GM20000 (cell line): ENCODE data around the gene EML6.

Experiments used
- DNase-seq: peaks from one replicate; pipeline ENCODE4 v3.0.0; 2012; ENCODE audit warnings: low spot score
- CTCF ChIP-seq: IDR thresholded peaks from 2 replicates; pipeline ENCODE4 v1.5.1; 2012; ENCODE audit warnings: mild to moderate bottlenecking, control low read depth; ENCODE audit errors: extremely low read depth, missing control alignments

Gene EML6

GRCh38 chr2:55000341-55000740 is 276.9 kb downstream of the EML6 start:
- TF ChIP-seq CTCF = no peak

GRCh38 chr2:55001716-55002115 is 278.3 kb downstream of the EML6 start:
- TF ChIP-seq CTCF = no peak

More at GRCh38 chr2:55000341-55000740, 276.9 kb downstream of the EML6 start:
- DNase-seq = no peak

DNA sequence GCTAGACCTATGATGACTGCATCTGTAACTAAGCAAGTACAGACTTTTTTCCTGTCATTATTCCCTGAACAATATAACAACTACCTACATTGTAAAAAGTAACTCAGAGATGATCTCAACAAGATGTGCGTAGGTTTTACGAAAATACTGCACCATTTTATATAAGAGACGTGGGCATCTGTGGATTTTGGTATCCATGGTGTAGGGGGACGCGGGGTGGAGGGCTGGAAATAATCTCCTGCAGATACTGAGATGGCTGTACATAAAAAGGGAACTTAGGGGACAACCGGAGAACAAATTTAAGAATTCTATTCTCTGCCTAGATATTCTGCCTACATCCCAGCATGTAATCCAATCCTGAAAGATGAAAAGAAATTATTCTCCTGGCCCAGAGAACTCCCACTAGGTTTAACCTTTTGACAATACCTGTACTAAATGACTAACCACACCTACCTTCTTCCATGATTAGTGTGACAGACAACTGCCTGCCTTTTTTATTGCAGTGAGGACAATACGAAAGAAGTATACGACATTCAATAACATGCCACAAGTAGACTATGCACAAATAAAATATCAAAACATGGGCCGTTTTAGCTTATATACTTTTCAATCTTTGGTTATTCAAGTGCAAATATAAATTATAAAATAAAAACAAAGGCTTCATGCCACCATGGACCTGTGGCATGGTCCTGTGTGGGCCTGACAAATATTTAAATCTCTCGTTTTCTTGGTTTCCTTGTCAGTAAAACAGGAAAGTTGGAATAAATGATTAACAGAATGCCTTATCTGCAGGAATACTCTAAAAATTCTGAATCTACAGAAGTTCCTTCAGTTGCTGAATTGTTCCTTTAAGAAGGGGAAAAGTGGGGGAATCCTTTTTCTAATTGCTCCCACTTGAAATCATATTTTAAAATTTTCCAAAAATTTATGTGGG is 280.5 kb downstream of the EML6 start:
- TF ChIP-seq CTCF = no peak
- DNase-seq = no peak

More at GRCh38 chr2:55001716-55002115, 278.3 kb downstream of the EML6 start:
- DNase-seq = no peak

- DNase-seq = no peak
- TF ChIP-seq CTCF = no peak
Observed at GRCh38 chr2:55006306-55006705, 282.8 kb downstream of the EML6 start.

DNA sequence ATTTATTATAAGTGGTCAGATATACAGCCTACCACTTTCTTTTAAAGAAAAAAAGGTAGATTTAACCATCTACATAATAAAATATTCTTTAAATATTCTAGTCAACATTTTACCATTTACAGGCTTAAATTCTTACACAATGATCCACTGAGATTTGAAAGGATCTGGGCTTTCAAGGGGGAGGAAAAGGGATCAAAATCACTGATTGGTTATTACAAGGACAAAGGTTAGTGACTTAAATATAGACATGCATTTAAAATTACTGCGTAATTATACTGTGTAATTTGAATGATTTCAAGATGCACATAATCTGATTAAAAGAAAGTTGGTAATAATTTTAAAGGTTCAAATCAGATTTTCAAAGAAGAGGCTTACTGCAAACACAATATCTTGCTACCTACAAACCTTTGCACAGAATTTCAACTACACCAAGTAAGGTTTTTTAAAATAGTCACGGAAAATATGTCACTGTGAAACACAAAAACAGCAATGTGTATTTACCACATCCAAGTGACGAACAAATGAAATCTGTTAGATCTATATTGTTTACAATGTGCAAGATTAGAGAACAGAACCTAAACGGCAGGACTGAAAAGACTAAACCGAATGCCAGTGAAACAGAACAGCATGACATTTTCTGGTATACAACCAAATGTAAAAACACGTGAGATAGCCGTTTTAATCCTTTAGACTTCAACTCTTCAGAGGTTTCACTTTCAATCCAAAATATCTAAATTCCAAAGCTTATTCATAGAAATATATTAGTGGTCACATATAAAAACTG is 286.0 kb downstream of the EML6 start:
- TF ChIP-seq CTCF = no peak
- DNase-seq = no peak

DNA sequence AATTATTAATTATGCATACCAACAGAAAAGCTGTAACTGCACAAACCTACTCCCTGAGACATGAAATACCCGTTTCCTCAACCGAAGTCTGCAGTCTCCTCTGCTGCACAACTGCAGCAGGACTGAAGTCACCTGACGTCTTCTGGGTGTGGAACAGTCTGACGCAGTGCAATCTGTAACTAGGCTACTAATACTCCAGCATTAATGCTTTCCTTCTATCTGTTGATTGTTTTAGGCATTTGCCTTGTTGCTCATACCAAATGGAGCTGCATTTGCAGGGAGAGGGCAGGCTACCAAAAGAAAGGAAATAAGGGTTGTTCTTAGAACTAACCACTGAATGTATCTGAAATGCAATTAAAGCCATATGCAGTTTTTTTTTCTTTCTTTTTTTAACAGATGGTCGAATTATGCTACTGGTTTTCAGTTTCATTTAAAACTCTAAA is 286.7 kb downstream of the EML6 start:
- peak; percentile 57 for DNase-seq
- TF ChIP-seq CTCF = no peak

DNA sequence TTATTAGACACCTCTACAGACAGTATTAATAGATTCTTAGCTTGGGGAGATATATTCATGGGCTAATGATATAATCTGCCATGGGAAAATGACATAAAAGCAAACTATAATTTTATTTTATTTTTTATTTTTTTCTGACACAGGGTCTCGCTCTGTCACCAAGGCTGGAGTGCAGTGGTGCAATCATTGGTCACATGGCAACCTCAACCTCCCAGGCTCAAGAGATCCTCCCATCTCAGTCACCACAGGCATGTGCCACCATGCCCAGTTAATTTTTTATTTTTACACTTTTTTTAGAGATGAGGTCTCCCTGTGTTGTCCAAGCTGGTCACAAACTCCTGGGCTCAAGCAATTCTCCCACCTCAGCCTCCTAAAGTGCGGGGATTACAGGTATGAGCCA is 287.5 kb downstream of the EML6 start:
- TF ChIP-seq CTCF = no peak
- DNase-seq = no peak
